ENCODE results near the gene HAT1. TPM values are rescaled to one million over a fixed set of nuclear protein-coding genes. Genes with fewer than 3 reads are reported as not detected.

HAT1 gene
- total and polyA plus RNA-seq, 2 of the 4 experiments (the other 2 are of a cell fraction): 24.4 to 42.1 TPM

GRCh38 chr2:171941316-171941699, 19.0 kb downstream of the HAT1 start:
- H3K56ac ChIP-seq (ENCODE audit: extremely low read depth, insufficient read depth, low read length): no peak overlapping the region
- H4K91ac ChIP-seq (ENCODE audit: insufficient read depth, low read depth, low read length): no peak overlapping the region
- no peak overlapping the region for H3K18ac ChIP-seq (ENCODE audit: low read depth, low read length)
- H2BK5ac ChIP-seq (ENCODE audit: low read depth, low read length, poor library complexity, severe bottlenecking): no peak overlapping the region
- no peak for TF ChIP-seq CTCF (conservative IDR thresholded peaks at IDR 0.05; ENCODE audit: low read depth, low read length)
- no peak for TF ChIP-seq MAZ (IDR thresholded peaks at IDR 0.05; ENCODE audit: borderline replicate concordance, low read depth, low read length)
- TF ChIP-seq SMC3 (IDR thresholded peaks at IDR 0.05; ENCODE audit: low read depth, low read length): no peak
- no peak for TF ChIP-seq MAFK (IDR thresholded peaks at IDR 0.05; ENCODE audit: low read depth, low read length)
- no peak for TF ChIP-seq POLR2A (IDR thresholded peaks at IDR 0.05; ENCODE audit: low read depth, low read length)
- TF ChIP-seq ELK1 (IDR thresholded peaks at IDR 0.05; ENCODE audit: borderline replicate concordance, low read depth, low read length): no peak
- TF ChIP-seq FOS (IDR thresholded peaks at IDR 0.05; ENCODE audit: low read depth, low read length): no peak
- no peak for TF ChIP-seq RFX5 (IDR thresholded peaks at IDR 0.05; ENCODE audit: low read depth, low read length)
- TF ChIP-seq NFE2L2 (IDR thresholded peaks at IDR 0.05; ENCODE audit: low read depth, low read length): no peak
- TF ChIP-seq RCOR1 (IDR thresholded peaks at IDR 0.05; ENCODE audit: insufficient replicate concordance, low read length): no peak
- POLR2A ChIA-PET (ENCODE audit: unreplicated experiment): no interaction called here
- intact Hi-C loops (cut with micrococcal nuclease): no loop called here
- H3K79me1 ChIP-seq (ENCODE audit: low read depth in 1 of 2, low read length in 2 of 2): peaks cover 45 to 69% of the 10 kb centered on the region in 2 experiments
- H3K4me3 ChIP-seq (ENCODE audit: insufficient read depth, low read depth, low read length): no peak overlapping the region
- H3K9me1 ChIP-seq (ENCODE audit: insufficient read depth, low read length): no peaks in the 10 kb centered on the region; the same call in 1 of the 2 replicates
- no peak overlapping the region for H3K4ac ChIP-seq (ENCODE audit: low read depth, low read length)
- H4K5ac ChIP-seq (ENCODE audit: low read depth, low read length): no peak overlapping the region
- no peaks in the 10 kb centered on the region for H3K9me3 ChIP-seq (ENCODE audit: control insufficient read depth, insufficient read depth, low read length)
- H2BK15ac ChIP-seq (ENCODE audit: low read depth, low read length): no peak overlapping the region
- no peak overlapping the region for H3K9ac ChIP-seq (ENCODE audit: low read depth, low read length)
- no peak overlapping the region for H4K8ac ChIP-seq (ENCODE audit: low read depth in 2 of 2, low read length in 2 of 2)
- peaks cover 4% of the 10 kb centered on the region; the same call in 1 of the 2 replicates for H3K36me3 ChIP-seq (ENCODE audit: control insufficient read depth, insufficient read depth, low read length)
- peaks cover 3% of the 10 kb centered on the region for H4K20me1 ChIP-seq (ENCODE audit: insufficient read depth, low read length)
- CTCF ChIA-PET: no interaction called here
- ATAC-seq (ENCODE audit: low read depth) (no peak), DNase-seq (no peak)
- no peak overlapping the region for H2BK120ac ChIP-seq (ENCODE audit: low read depth, low read length)
- in situ Hi-C loops (cut with MboI; ENCODE audit: low sequenced_read_pairs): no loop called here
- H3K4me1 ChIP-seq (ENCODE audit: control insufficient read depth, insufficient read depth, low read length): no peaks in the 10 kb centered on the region
- no peak overlapping the region for H3K23ac ChIP-seq (ENCODE audit: low read depth, low read length)
- no peak overlapping the region for H3K27ac ChIP-seq (ENCODE audit: insufficient read depth, low read length)
- WGBS, 2 experiments (ENCODE audit: extremely low coverage in 2 of 2, insufficient read length in 1 of 2): 100% methylated on average over 1 of the region's 6 CpGs; no CpG with 5 or more reads in 1 of the 2 experiments
- H3K4me2 ChIP-seq (ENCODE audit: low read depth, low read length): no peak overlapping the region
- no peak overlapping the region for H3K14ac ChIP-seq (replicated peaks; ENCODE audit: low read depth, low read length)
- H2AFZ ChIP-seq (replicated peaks; ENCODE audit: low read length, poor library complexity): no peak overlapping the region
- no peak overlapping the region for H2AK5ac ChIP-seq (ENCODE audit: low read depth, low read length)
- no peak overlapping the region for H2BK20ac ChIP-seq (ENCODE audit: low read depth, low read length)
- BruUV-seq (replicated peaks): no TSS peak
- H2AK9ac ChIP-seq (replicated peaks; ENCODE audit: low read depth, low read length, poor library complexity): no peak overlapping the region
- H3K27me3 ChIP-seq (ENCODE audit: control insufficient read depth, insufficient read depth, low read length): no peaks in the 10 kb centered on the region
- dilution Hi-C loops (cut with HindIII; ENCODE audit: low sequenced_read_pairs, unreplicated experiment): no loop called here

All from IMR-90 (cell line).